H1 (cell line): ENCODE measurements around the gene BMERB1. TPM values are rescaled to one million over a fixed set of nuclear protein-coding genes. Genes with fewer than 3 reads are reported as not detected.
A peak's percentile ranks its signal among the peaks of the same experiment; 100 is the strongest.

Experiments used
- CTCF ChIA-PET: fragments of 300-600 bp; sonication (Branson Sonifier 250); formaldehyde crosslinking; loops from one replicate; lab custom pipeline; 2021; ENCODE audit not compliant: partially characterized antibody; lab: Charles Lee
- POLR2A ChIA-PET: fragments of 300-600 bp; sonication (Branson Sonifier 250); formaldehyde crosslinking; loops from one replicate; lab custom pipeline; 2021; ENCODE audit warnings: inconsistent platforms; ENCODE audit not compliant: partially characterized antibody; lab: Charles Lee
- DNase-seq, 2 experiments: peaks; one replicate each; pipeline versions ENCODE4 v3.0.0 to v3.0.0-alpha.2; 2010 to 2022; ENCODE audit warnings: low spot score in 2 of 2, low read depth in 1 of 2, mixed read lengths in 1 of 2
- FAIRE-seq: peaks from 2 replicates; lab custom pipeline; 2011; peaks lifted over from hg19 to GRCh38; lab: Jason Lieb, UNC
- H2AFZ ChIP-seq: 2 replicates; pipeline ENCODE4 v1.8.1; 2012; ENCODE audit warnings: low read length, inconsistent platforms
- H2AK5ac ChIP-seq: 2 replicates; pipeline ENCODE4 v1.6.1; 2013; ENCODE audit warnings: low read depth, low read length
- H2BK120ac ChIP-seq: replicated peaks from 2 replicates; pipeline ENCODE3; 2013; ENCODE audit warnings: low read depth, low read length, inconsistent platforms
- H2BK12ac ChIP-seq: 2 replicates; pipeline ENCODE4 v1.6.1; 2013; ENCODE audit warnings: low read depth, low read length
- H2BK15ac ChIP-seq: 2 replicates; pipeline ENCODE4 v1.6.1; 2013; ENCODE audit warnings: low read length
- H2BK20ac ChIP-seq: 2 replicates; pipeline ENCODE4 v1.6.1; 2013; ENCODE audit warnings: low read length
- H2BK5ac ChIP-seq: 2 replicates; pipeline ENCODE4 v1.6.1; 2013; ENCODE audit warnings: low read depth, low read length
- H3K14ac ChIP-seq: 2 replicates; pipeline ENCODE4 v1.6.1; 2013; ENCODE audit warnings: inconsistent platforms; ENCODE audit not compliant: insufficient read length
- H3K18ac ChIP-seq: 2 replicates; pipeline ENCODE4 v1.6.1; 2013; ENCODE audit warnings: low read length; ENCODE audit errors: extremely low read depth
- H3K23ac ChIP-seq: 2 replicates; pipeline ENCODE4 v1.6.1; 2013; ENCODE audit warnings: inconsistent platforms; ENCODE audit not compliant: insufficient read length
- H3K23me2 ChIP-seq: 2 replicates; pipeline ENCODE4 v1.6.1; 2013; ENCODE audit warnings: low read depth, low read length
- H3K27ac ChIP-seq: 2 replicates; pipeline ENCODE4 v1.6.1; 2011; ENCODE audit warnings: low read depth, low read length, inconsistent platforms
- H3K27me3 ChIP-seq, 4 experiments: replicated peaks in 1 of 4; 1 replicate in 1 of 4; 2 replicates in 3 of 4; pipeline versions ENCODE4 v1.6.1 to v1.8.1; 2011 to 2013; ENCODE audit warnings: low read length in 3 of 4, mild to moderate bottlenecking in 3 of 4, inconsistent platforms in 2 of 4, mixed read lengths in 2 of 4, moderate library complexity in 1 of 4; ENCODE audit not compliant: control insufficient read depth in 3 of 4, insufficient read depth in 3 of 4; ENCODE audit errors: extremely low read depth in 1 of 4
- H3K36me3 ChIP-seq, 4 experiments: 2 replicates each; pipeline versions ENCODE4 v1.6.1 to v1.8.1; 2011 to 2013; ENCODE audit warnings: mild to moderate bottlenecking in 4 of 4, low read length in 3 of 4, moderate library complexity in 2 of 4, control low read depth in 1 of 4, inconsistent platforms in 1 of 4; ENCODE audit not compliant: insufficient read depth in 4 of 4, control insufficient read depth in 2 of 4
- H3K4ac ChIP-seq: replicated peaks from 2 replicates; pipeline ENCODE3; 2013; ENCODE audit warnings: low read length, low read depth, mixed read lengths, inconsistent platforms; ENCODE audit not compliant: insufficient read length
- H3K4me1 ChIP-seq, 4 experiments: replicated peaks in 1 of 4; 1 replicate in 1 of 4; 2 replicates in 3 of 4; pipeline versions ENCODE4 v1.6.1 to v1.8.1; 2011 to 2013; ENCODE audit warnings: low read length in 3 of 4, inconsistent platforms in 2 of 4, mixed read lengths in 1 of 4; ENCODE audit not compliant: insufficient read depth in 4 of 4, control insufficient read depth in 3 of 4
- H3K4me2 ChIP-seq, 2 experiments: 2 replicates each; pipeline versions ENCODE4 v1.6.1 to v1.8.1; 2011 to 2013; ENCODE audit warnings: low read depth in 2 of 2, low read length in 2 of 2, control low read depth in 1 of 2, inconsistent platforms in 1 of 2, mild to moderate bottlenecking in 1 of 2; ENCODE audit not compliant: insufficient read depth in 1 of 2
- H3K4me3 ChIP-seq, 4 experiments: fragments of 200-600, 300-600 bp in 1 of 4; sonication (generic), shearing (Covaris generic), sonication (Bioruptor Twin) in 1 of 4; 2 replicates each; pipeline versions ENCODE4 v1.5.1 to v1.8.1; 2011 to 2016; ENCODE audit warnings: low read length in 4 of 4, low read depth in 3 of 4, control low read depth in 2 of 4, inconsistent platforms in 2 of 4, mild to moderate bottlenecking in 2 of 4, mixed read lengths in 1 of 4, moderate library complexity in 1 of 4; ENCODE audit not compliant: insufficient read depth in 2 of 4; ENCODE audit errors: extremely low read depth in 1 of 4
- H3K56ac ChIP-seq: replicated peaks from 2 replicates; pipeline ENCODE3; 2013; ENCODE audit warnings: low read depth, mild to moderate bottlenecking, mixed read lengths, low read length, inconsistent platforms; ENCODE audit not compliant: insufficient read length
- H3K79me1 ChIP-seq: 2 replicates; pipeline ENCODE4 v1.6.1; 2013; ENCODE audit warnings: low read depth, low read length, control low read depth
- H3K79me2 ChIP-seq, 2 experiments: 2 replicates each; pipeline versions ENCODE4 v1.6.1 to v1.8.1; 2012 to 2013; ENCODE audit warnings: low read length in 2 of 2, mild to moderate bottlenecking in 2 of 2, inconsistent platforms in 1 of 2; ENCODE audit not compliant: insufficient read depth in 2 of 2, control insufficient read depth in 1 of 2
- H3K9ac ChIP-seq, 4 experiments: replicated peaks in 1 of 4; 1 replicate in 1 of 4; 2 replicates in 3 of 4; pipeline versions ENCODE4 v1.6.1 to v1.8.1; 2011 to 2013; ENCODE audit warnings: low read depth in 3 of 4, low read length in 3 of 4, control low read depth in 2 of 4, mild to moderate bottlenecking in 2 of 4, moderate library complexity in 2 of 4, inconsistent platforms in 1 of 4; ENCODE audit errors: extremely low read depth in 1 of 4
- H3K9me3 ChIP-seq, 2 experiments: 2 replicates each; pipeline versions ENCODE4 v1.6.1 to v1.8.1; 2012 to 2013; ENCODE audit warnings: mild to moderate bottlenecking in 2 of 2, moderate library complexity in 2 of 2, control low read depth in 1 of 2, inconsistent platforms in 1 of 2, low read depth in 1 of 2, low read length in 1 of 2, mixed read lengths in 1 of 2; ENCODE audit not compliant: insufficient read depth in 2 of 2
- H4K20me1 ChIP-seq, 2 experiments: replicated peaks in 1 of 2; 2 replicates each; pipeline versions ENCODE3 to v1.8.1; 2011 to 2013; ENCODE audit warnings: inconsistent platforms in 2 of 2, low read length in 2 of 2, mild to moderate bottlenecking in 1 of 2; ENCODE audit not compliant: insufficient read depth in 2 of 2, control insufficient read depth in 1 of 2
- H4K5ac ChIP-seq: 2 replicates; pipeline ENCODE4 v1.6.1; 2013; ENCODE audit warnings: low read length, low read depth, mixed read lengths, inconsistent platforms; ENCODE audit not compliant: insufficient read length
- H4K8ac ChIP-seq: 2 replicates; pipeline ENCODE4 v1.8.0; 2013; ENCODE audit warnings: mild to moderate bottlenecking, moderate library complexity, low read length, inconsistent platforms; ENCODE audit not compliant: insufficient read depth; ENCODE audit errors: extremely low read depth
- H4K91ac ChIP-seq: replicated peaks from 2 replicates; pipeline ENCODE3; 2013; ENCODE audit warnings: low read length, mixed read lengths, inconsistent platforms; ENCODE audit not compliant: insufficient read length
- BACH1 ChIP-seq: IDR thresholded peaks from 2 replicates; pipeline ENCODE4 v1.6.1; 2012; ENCODE audit warnings: low read length, improper control_type of control experiment
- BCL11A ChIP-seq, 2 experiments: IDR thresholded peaks; one replicate each; pipeline ENCODE4 v1.6.1; 2011; ENCODE audit warnings: low read depth in 2 of 2, low read length in 2 of 2, mild to moderate bottlenecking in 2 of 2
- KDM1A ChIP-seq: fragments of 200-600, 300-600 bp; sonication (generic); IDR thresholded peaks from 2 replicates; pipeline ENCODE4 v1.7.1; 2016; ENCODE audit warnings: mild to moderate bottlenecking, low read length, borderline replicate concordance
- RXRA ChIP-seq: IDR thresholded peaks from 2 replicates; pipeline ENCODE4 v1.6.1; 2011; ENCODE audit warnings: low read depth, mild to moderate bottlenecking, low read length, moderate library complexity; ENCODE audit not compliant: insufficient read depth
- WGBS, 2 experiments: shearing (Covaris generic) in 1 of 2; methylation state at CpG; one replicate each; pipeline versions ENCODE4 v1.1.6 to v1.1.7; 2013 to 2015; ENCODE audit warnings: low lambda C conversion rate in 2 of 2, mixed read lengths in 2 of 2, inconsistent platforms in 1 of 2, low coverage in 1 of 2, missing lambda C conversion rate in 1 of 2; ENCODE audit not compliant: insufficient replicate concordance in 2 of 2, insufficient coverage in 1 of 2, insufficient read length in 1 of 2; ENCODE audit errors: extremely low coverage in 1 of 2, missing lambda C conversion rate in 1 of 2; 5-methylcytosine and 5-hydroxymethylcytosine counted together
- polyA plus RNA-seq, 7 experiments: library from polyadenylated mRNA; depleted of rRNA in 3 of 7; stranded (reverse) in 5 of 7; unstranded in 2 of 7; fragments of >200 nt in 5 of 7; fragments of 200-250 nt in 2 of 7; gene quantifications; 1 replicate in 5 of 7; 2 replicates in 1 of 7; 4 replicates in 1 of 7; pipeline versions ENCODE4 v1.2.1 to v1.2.3, GENCODE V29; 2011 to 2013; ENCODE audit warnings: missing spikeins in 2 of 7, mixed read lengths in 2 of 7
- total RNA-seq: library from RNA; stranded (reverse); fragmentation: NEBNext Ultra II Directional; extraction: Animal tissue kit (Norgen Biotek cat#: 25700); gene quantifications from 2 replicates; pipeline ENCODE4 v1.2.1, GENCODE V29; 2021

BMERB1 gene
- total and polyA plus RNA-seq, 2 of the 8 experiments (the other 6 are each of a cell fraction or from before 2014, with no cell fraction given) = 23.5 to 27.1 TPM

GRCh38 chr16:15553313-15554088 is 119.1 kb downstream of the BMERB1 start:
- no peak for DNase-seq
- Histone ChIP-seq H3K23me2 (no peaks in the 10 kb centered on the region), H2AK5ac (no peak overlapping the region), H3K4me2 (no peak overlapping the region), H2BK120ac (no peak overlapping the region), H3K79me1 (no peaks in the 10 kb centered on the region), H2BK15ac (no peak overlapping the region), H3K23ac (no peak overlapping the region), H2AFZ (no peak overlapping the region), H3K4ac (no peak overlapping the region), H3K9me3 (no peaks in the 10 kb centered on the region), H4K8ac (no peak overlapping the region), H4K91ac (no peak overlapping the region), H3K56ac (no peak overlapping the region), H3K4me1 (peaks cover 0 to 5% (median 4%) of the 10 kb centered on the region in 4 experiments; a peak in 3 of 7 replicates), H3K79me2 (no peaks in the 10 kb centered on the region), H2BK20ac (no peak overlapping the region), H3K14ac (no peak overlapping the region), H4K20me1 (no peaks in the 10 kb centered on the region), H2BK5ac (no peak overlapping the region), H3K36me3 (no peaks in the 10 kb centered on the region), H2BK12ac (no peak overlapping the region), H3K4me3 (no peak overlapping the region), H3K27me3 (no peaks in the 10 kb centered on the region), H3K27ac (no peak overlapping the region), H3K18ac (no peak overlapping the region), H3K9ac (no peak overlapping the region), H4K5ac (no peak overlapping the region)
- TF ChIP-seq BACH1 (no peak), KDM1A (peak; percentile 63; the same call in 1 of the 2 replicates), RXRA (no peak), BCL11A (IDR thresholded peaks at IDR 0.05; ENCODE audit: low read depth in 2 of 2, low read length in 2 of 2) (no peak)
- ChIA-PET CTCF (interaction anchor here (0.6 to 4.3 kb wide), 2 partner anchors 14 to 39 kb away, joined by 3 to 42 read pairs; no protein-coding TSS in a partner anchor), POLR2A (no interaction called here)
- FAIRE-seq = no peak
- WGBS, 2 experiments = 89% methylated on average over 10 of the region's 10 CpGs; no CpG with 5 or more reads in 1 of the 2 experiments
